ENCODE results near the gene TROAP.
"Not testable (repeated sequence)": the region's sequence is repeated elsewhere in the genome, so short reads cannot be mapped to it uniquely, and the experiment has no call there.

The TROAP gene

DNA sequence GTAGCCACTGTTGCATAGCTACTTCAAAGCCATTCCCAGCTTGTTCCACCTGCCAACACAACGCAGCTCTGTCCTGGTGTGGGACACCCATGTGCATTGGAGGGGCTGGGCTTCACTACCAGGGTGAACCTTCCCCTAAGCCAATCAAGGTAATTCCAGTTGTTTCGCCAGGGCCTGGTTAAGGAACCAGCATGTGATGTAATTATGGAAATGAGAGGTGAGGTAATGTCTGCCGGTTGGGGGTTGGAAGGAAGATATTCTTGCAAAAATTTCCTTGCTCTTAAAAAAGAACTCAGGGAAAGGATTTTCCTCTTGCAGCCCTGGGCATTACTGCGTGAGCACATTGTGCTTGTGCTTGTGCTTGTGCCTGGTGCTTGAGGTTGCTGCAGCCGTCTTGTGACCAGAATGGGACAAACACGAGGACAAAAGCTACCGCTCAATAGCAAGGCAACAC lies 43.3 kb upstream of the TROAP start:
- TF ChIP-seq, protein P1, sequence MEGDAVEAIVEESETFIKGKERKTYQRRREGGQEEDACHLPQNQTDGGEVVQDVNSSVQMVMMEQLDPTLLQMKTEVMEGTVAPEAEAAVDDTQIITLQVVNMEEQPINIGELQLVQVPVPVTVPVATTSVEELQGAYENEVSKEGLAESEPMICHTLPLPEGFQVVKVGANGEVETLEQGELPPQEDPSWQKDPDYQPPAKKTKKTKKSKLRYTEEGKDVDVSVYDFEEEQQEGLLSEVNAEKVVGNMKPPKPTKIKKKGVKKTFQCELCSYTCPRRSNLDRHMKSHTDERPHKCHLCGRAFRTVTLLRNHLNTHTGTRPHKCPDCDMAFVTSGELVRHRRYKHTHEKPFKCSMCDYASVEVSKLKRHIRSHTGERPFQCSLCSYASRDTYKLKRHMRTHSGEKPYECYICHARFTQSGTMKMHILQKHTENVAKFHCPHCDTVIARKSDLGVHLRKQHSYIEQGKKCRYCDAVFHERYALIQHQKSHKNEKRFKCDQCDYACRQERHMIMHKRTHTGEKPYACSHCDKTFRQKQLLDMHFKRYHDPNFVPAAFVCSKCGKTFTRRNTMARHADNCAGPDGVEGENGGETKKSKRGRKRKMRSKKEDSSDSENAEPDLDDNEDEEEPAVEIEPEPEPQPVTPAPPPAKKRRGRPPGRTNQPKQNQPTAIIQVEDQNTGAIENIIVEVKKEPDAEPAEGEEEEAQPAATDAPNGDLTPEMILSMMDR (IDR thresholded peaks at IDR 0.05; ENCODE audit: extremely low read depth, insufficient read depth, missing control alignments): no peak
- in situ Hi-C loops (cut with MboI; ENCODE audit: low pct_unique_long_range_greater_than_20kb, low sequenced_read_pairs, unreplicated experiment): no loop called here
- DNase-seq (ENCODE audit: low spot score): no peak

DNA sequence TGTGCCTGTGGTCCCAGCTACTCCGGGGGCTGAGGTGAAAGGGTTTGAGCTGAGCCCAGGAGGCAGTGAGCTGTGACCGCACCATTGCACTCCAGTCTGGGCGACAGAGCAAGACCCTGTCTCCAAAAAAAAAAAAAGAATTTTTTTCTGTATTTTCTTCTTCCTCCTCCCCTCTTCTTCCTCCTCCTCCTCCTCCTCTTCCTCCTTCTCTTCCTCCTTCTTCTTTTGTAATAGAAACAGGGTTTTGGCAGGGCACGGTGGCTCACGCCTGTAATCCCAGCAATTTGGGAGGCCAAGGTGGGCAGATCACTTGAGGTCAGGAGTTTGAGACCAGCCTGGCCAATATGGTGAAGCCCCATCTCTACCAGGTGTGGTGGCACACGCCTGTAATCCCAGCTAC lies 42.5 kb upstream of the TROAP start:
- DNase-seq (ENCODE audit: low spot score); in situ Hi-C loops (cut with MboI; ENCODE audit: low pct_unique_long_range_greater_than_20kb, low sequenced_read_pairs, unreplicated experiment): not testable (repeated sequence)

DNA sequence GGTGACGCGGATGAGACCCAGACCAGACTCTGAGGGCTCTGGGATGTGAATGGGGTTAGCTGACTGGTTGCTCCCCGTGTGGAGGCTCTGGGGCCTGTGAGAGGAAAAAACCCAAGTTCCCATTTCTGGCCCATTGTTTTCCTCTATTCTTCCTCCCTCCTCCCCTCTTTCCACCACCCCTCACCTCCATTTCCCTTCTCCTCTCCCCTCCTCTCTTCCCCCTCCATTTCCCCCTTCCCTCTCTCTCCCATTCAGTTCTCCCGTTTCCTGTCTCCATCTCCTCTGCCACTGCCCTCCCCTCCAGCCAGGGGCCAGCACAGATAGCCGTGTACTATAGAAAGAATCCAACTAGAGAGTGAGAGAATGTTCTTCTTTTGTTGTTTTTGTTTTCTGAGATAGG lies 40.8 kb upstream of the TROAP start:
- DNase-seq (ENCODE audit: low spot score): no peak
- TF ChIP-seq, protein P1 (IDR thresholded peaks at IDR 0.05; ENCODE audit: extremely low read depth, insufficient read depth, missing control alignments): no peak
- in situ Hi-C loops (cut with MboI; ENCODE audit: low pct_unique_long_range_greater_than_20kb, low sequenced_read_pairs, unreplicated experiment): no loop called here

DNA sequence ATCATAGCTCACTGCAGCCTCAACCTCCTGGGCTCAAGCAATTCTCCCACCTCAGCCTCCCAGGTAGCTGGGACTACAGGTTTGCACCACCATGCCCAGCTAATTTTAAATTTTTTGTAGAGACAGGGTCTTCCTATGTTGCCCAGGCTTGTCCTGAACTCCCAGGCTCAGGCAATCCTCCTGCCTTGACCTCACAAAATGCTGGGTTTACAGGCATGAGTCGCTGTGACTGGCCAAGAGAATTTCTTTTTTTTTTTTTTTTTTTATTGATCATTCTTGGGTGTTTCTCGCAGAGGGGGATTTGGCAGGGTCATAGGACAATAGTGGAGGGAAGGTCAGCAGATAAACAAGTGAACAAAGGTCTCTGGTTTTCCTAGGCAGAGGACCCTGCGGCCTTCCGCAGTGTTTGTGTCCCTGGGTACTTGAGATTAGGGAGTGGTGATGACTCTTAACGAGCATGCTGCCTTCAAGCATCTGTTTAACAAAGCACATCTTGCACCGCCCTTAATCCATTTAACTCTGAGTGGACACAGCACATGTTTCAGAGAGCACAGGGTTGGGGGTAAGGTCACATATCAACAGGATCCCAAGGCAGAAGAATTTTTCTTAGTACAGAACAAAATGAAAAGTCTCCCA lies 40.2 kb upstream of the TROAP start:
- DNase-seq (ENCODE audit: low spot score); in situ Hi-C loops (cut with MboI; ENCODE audit: low pct_unique_long_range_greater_than_20kb, low sequenced_read_pairs, unreplicated experiment): not testable (repeated sequence)

GRCh38 chr12:49283541-49284429 lies 39.3 kb upstream of the TROAP start:
- in situ Hi-C loops (cut with MboI; ENCODE audit: low pct_unique_long_range_greater_than_20kb, low sequenced_read_pairs, unreplicated experiment): no loop called here
- TF ChIP-seq, protein P1 (IDR thresholded peaks at IDR 0.05; ENCODE audit: extremely low read depth, insufficient read depth, missing control alignments): no peak
- DNase-seq (ENCODE audit: low spot score): no peak

- DNase-seq (ENCODE audit: low spot score): no peak
- in situ Hi-C loops (cut with MboI; ENCODE audit: low pct_unique_long_range_greater_than_20kb, low sequenced_read_pairs, unreplicated experiment): no loop called here
- TF ChIP-seq, protein P1 (IDR thresholded peaks at IDR 0.05; ENCODE audit: extremely low read depth, insufficient read depth, missing control alignments): no peak
Observed at GRCh38 chr12:49284672-49285071, 38.4 kb upstream of the TROAP start.

DNA sequence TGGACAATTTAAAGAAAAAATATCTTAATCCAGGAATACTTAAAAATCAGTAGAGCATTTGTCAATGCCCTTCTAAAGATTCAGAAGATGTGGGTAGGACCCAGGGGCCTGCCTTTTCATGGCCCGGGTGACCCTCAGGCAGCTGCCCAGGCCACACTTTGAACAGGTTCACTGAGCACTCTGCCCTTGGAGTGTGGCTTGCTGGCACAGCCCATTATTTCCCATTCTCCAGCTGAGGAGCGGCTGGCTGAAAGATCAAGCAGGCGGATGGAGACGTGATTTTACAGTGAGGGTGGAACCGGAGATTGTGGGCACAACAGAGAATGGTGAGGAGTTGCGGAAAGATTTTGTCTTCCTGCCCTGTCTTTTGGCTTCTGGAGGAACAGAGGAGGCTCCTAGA lies 35.2 kb upstream of the TROAP start:
- TF ChIP-seq, protein P1 (IDR thresholded peaks at IDR 0.05; ENCODE audit: extremely low read depth, insufficient read depth, missing control alignments): peak; percentile 2
- in situ Hi-C loops (cut with MboI; ENCODE audit: low pct_unique_long_range_greater_than_20kb, low sequenced_read_pairs, unreplicated experiment): no loop called here
- DNase-seq (ENCODE audit: low spot score): no peak
